LNCaP clone FGC (cell line): ENCODE data around the gene ADAMTS2.

Source experiments
- DNase-seq: peaks from one replicate; pipeline ENCODE4 v3.0.0-alpha.2; 2011; ENCODE audit warnings: low read depth
- H3K4me3 ChIP-seq: 2 replicates; pipeline ENCODE4 v1.5.1; 2011; ENCODE audit warnings: mild to moderate bottlenecking, low read depth, low read length, control low read depth
- CTCF ChIP-seq: IDR thresholded peaks from 2 replicates; pipeline ENCODE4 v1.5.1; 2012; ENCODE audit warnings: mild to moderate bottlenecking; ENCODE audit not compliant: control insufficient read depth, insufficient read depth; ENCODE audit errors: extremely low read depth

ADAMTS2 gene

GRCh38 chr5:179185256-179185940 lies 159.9 kb downstream of the ADAMTS2 start:
- TF ChIP-seq CTCF, result no peak
- no peak overlapping the region for H3K4me3 ChIP-seq
- DNase-seq, result no peak

- no peak for DNase-seq
- no peak overlapping the region for H3K4me3 ChIP-seq
- TF ChIP-seq CTCF, result no peak
These were observed 160.7 kb downstream of the ADAMTS2 start for GRCh38 chr5:179184521-179185050.

- no peak overlapping the region for H3K4me3 ChIP-seq
- DNase-seq, result no peak
- TF ChIP-seq CTCF, result no peak
These were observed 161.8 kb downstream of the ADAMTS2 start for GRCh38 chr5:179183481-179183880.

- no peak overlapping the region for H3K4me3 ChIP-seq
- no peak for DNase-seq
- no peak for TF ChIP-seq CTCF
These were observed 162.7 kb downstream of the ADAMTS2 start for GRCh38 chr5:179182601-179183000.

GRCh38 chr5:179181988-179182387 lies 163.3 kb downstream of the ADAMTS2 start:
- no peak for TF ChIP-seq CTCF
- DNase-seq, result no peak
- no peak overlapping the region for H3K4me3 ChIP-seq

GRCh38 chr5:179180921-179181645 lies 164.2 kb downstream of the ADAMTS2 start:
- TF ChIP-seq CTCF, result no peak
- H3K4me3 ChIP-seq, result no peak overlapping the region
- no peak for DNase-seq
